Raji (cell line): ENCODE results near the gene MAP2.

Source experiments
- POLR2A ChIP-seq: IDR thresholded peaks from 2 replicates; pipeline ENCODE4 v1.6.1; 2011; ENCODE audit warnings: low read depth, low read length, control low read depth; ENCODE audit not compliant: insufficient read depth

Gene MAP2

DNA sequence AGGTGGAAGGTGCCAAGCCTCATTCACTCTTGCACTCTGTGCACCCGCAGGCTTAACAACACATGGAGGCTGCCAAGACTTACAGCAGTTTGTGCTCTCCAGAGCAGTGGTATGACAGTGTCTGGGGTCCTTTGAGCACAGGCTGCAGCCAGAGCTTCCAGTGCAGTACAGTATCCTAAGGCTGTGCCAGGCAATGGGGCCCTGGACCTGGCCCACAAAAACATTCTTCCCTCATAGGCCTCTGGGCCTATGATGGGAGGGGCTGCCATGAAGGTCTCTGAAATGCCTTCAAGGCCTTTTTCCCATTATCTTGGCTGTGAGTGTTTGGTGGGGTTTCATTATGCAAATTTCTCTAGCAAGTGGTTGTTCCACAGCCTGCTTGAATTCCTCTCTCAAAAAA, 74.8 kb downstream of the MAP2 start:
- TF ChIP-seq POLR2A = no peak

DNA sequence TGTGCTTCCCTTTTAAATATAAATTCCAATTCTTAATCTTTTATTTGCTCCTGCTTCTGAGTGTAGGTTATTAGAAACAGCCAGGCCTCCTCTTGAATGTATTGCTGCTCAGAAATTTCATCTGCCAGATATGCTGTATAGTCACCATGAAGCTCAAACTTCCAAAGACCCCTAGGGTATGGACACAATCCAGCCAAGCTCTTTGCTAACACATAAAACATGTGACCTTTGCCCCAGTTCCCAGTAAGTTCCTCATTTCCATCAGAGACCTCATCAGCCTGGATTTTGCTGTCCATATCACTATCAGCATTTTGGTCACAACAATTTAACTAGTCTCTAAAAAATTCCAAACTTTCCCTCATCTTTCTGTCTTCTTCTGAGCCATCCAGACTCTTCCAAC, 75.2 kb downstream of the MAP2 start:
- TF ChIP-seq POLR2A = no peak

DNA sequence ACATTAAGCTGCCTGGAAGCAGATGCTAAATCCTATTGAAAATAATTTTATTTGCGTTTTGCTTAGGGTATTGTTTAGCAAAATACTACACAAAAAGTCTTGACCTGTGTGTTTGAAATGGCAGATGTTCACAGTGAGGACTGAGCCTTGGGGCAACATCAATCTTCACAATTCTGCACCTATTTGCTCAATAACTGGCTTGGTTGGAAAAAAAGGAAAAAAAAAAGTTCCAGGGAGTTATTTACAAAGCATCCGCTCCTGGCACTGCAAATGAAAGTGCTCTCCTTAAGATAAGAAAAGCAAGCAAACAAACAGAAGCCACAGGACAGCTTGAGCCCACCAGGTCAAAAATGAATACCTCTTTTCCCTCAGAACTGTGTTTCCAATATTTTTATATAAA, 77.7 kb downstream of the MAP2 start:
- no peak for TF ChIP-seq POLR2A

DNA sequence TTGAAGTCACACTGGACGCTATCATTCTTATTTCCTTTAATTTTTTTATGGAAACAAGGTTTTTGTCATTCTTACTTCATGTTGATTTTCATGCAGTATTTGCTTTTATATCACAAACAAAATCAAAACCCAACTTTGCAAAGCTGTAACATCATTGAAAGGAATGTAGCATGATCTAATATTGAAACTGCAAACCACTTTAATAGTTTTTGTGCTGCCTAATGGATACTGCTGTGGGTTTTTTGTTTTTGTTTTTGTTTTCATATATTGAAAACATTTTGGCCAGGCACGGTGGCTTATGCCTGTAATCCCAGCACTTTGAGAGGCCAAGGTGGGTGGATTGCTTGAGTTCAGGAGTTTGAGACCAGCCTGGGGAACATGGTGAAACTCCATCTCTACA, 81.6 kb downstream of the MAP2 start:
- no peak for TF ChIP-seq POLR2A

DNA sequence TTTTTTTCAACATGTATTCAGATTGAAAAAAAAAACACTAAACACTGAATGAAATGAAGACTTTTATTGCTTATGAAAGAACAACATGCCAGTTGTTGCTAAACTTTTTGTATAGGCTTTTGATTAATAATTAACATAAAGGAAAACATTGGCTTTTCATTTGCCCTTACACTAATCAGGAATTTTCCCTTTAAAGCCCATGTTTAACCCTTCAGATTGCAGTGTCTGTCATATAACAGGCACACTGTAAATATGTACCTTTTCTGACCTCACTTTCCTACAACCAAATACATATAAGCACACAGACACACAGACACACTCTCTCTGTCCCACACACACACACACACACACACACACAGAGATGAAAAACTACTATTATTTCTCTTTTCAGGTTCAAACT, 84.4 kb downstream of the MAP2 start:
- TF ChIP-seq POLR2A = no peak

DNA sequence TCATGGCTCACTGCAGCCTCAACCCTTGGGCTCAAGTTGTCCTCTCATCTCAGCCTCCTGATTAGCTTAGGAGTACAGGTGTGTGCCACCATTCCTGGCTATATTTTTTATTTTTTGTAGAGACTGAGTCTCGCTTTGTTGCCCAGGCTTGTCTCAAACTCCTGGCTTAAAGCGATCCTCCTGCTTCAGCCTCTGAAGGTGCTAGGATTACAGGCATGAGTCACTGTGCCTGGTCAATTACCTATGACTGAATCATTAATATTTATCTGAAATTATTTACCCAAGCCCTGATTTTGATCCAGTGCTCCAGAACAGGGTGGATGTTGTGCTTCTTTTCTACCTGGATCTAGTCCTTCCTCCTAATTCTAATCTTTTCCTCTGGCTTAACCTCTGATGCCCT, 87.8 kb downstream of the MAP2 start:
- TF ChIP-seq POLR2A = no peak

DNA sequence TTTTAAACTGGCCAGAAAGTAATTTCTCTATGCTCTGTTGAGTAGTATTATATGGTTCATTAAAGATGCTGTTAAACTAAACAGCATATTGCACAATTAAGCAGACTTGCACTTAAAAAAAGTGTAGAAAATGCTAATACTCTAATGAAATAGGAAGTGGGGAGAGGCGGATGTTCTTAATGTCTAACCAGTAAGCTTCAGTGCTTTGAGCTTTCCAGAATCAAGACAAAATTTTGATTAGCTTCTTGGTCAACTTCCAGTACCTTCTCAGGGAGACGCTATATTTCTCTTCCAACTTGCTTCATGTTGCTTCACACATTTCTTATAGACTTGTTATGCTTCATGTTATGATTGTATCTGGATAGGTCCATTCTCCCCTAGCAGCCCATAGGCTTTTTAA, 89.1 kb downstream of the MAP2 start:
- TF ChIP-seq POLR2A = no peak

DNA sequence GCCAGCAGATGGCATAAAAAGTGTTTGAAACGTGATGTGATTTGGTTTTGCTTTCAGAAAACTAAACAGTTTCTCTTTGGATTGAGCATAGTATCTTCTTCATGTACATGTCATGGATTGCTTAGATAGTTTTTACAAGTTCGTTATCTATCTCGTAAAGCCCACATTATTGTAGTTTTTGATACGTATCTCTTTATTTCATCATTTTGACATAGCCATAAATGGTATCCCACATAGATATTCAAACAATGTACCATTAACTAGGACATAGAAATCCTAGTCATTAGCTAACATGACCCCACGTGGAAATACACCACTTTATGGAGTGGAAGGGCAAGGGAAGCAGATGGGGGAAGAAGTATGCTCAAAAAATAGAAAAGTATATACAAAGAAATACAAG, 93.6 kb downstream of the MAP2 start:
- TF ChIP-seq POLR2A = no peak

DNA sequence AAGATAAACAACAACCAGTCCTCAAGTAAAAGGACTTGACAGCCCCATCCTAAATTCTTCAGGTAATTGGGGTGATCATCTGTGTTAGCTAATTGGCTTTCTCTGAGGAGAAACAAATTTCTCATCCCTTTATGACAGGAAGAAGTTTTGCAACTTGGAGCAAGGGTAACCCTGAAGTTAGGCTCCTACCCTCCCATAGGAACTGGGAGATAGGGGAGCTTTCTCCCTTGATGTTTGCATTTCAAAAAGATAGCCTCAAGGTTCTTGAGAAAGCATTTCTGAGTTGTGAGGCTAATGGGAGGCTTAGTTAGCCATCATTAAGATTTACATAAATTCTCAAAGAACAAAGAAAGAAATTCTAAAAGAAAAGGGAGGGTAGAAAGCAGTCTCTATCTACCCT, 95.4 kb downstream of the MAP2 start:
- TF ChIP-seq POLR2A = no peak

GRCh38 chr2:209519906-209520305, 96.1 kb downstream of the MAP2 start:
- TF ChIP-seq POLR2A = no peak

GRCh38 chr2:209523041-209523740, 99.3 kb downstream of the MAP2 start:
- no peak for TF ChIP-seq POLR2A

DNA sequence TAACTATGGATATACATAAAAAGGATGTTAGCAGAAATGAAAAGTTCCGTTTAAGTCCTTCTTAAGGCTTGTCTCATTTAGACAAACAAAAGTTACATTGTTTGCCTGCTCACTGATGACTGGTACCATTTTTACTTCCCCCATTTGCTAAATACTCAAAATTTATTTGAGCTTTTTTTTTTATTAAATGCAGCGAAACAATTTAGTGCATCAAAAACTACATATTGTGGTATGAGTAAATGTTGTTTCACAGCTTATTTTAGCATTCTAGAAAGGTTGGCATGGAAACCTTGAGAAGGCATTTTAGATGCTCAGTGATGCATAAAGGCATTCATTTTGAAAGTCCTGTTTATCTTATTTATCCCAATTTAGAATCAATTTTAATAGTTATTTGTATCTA, 100.0 kb downstream of the MAP2 start:
- no peak for TF ChIP-seq POLR2A

- no peak for TF ChIP-seq POLR2A
Observed at GRCh38 chr2:209525331-209525730, 101.5 kb downstream of the MAP2 start.

GRCh38 chr2:209525834-209526281, 102.0 kb downstream of the MAP2 start:
- no peak for TF ChIP-seq POLR2A

GRCh38 chr2:209526561-209526960, 102.7 kb downstream of the MAP2 start:
- TF ChIP-seq POLR2A = no peak

- no peak for TF ChIP-seq POLR2A
Observed at GRCh38 chr2:209529579-209529978, 105.7 kb downstream of the MAP2 start.

- TF ChIP-seq POLR2A = no peak
Observed at GRCh38 chr2:209532321-209532720, 108.5 kb downstream of the MAP2 start.
